Measurements from ENCODE around the gene FHIT. TPM values are rescaled to one million over a fixed set of nuclear protein-coding genes. Genes with fewer than 3 reads are reported as not detected.

FHIT gene
- total and polyA plus RNA-seq, 10 of the 15 experiments (the other 5 are each of a cell fraction or from before 2014, with no cell fraction given), result 4.2 to 14.9 (median 9.4) TPM

DNA sequence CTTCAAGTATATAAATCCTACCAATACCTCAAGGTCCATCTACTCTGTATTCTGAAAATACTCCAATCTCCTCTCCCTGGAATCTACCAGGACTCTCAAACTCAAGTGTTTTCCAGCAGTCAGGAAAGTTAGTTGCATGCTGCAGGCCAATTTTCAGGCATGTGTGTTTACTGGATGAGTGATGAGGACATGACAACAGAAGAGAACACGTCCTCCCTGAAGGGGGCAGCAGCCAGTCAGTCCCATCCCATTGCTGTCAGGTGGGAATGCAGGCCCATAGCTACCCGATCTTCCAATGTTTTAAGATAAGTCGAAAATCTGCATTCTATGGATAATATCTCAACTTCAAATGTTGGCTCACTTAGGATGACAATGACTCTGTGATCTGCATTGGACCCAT, 496.2 kb downstream of the FHIT start:
- FAIRE-seq (no peak), ATAC-seq (peak; percentile 38; the same call in 1 of the 3 replicates), DNase-seq (ENCODE audit: low read depth, low spot score) (no peak)
- no peak overlapping the region for H2AFZ ChIP-seq (ENCODE audit: control insufficient read depth, low read depth, low read length)
- no peak overlapping the region for H3K9ac ChIP-seq (ENCODE audit: control insufficient read depth, insufficient read depth, low read length)
- TF ChIP-seq CTCF (IDR thresholded peaks at IDR 0.05 in 2 of 3, conservative IDR thresholded peaks at IDR 0.05 in 1 of 3; ENCODE audit: control insufficient read depth in 2 of 3, extremely low read depth in 1 of 3, insufficient read depth in 1 of 3, low read depth in 3 of 3, low read length in 3 of 3), result peak; percentile 18 to 40 (median 32); a peak in 4 of 6 replicates
- TF ChIP-seq RAD21 (IDR thresholded peaks at IDR 0.05; ENCODE audit: insufficient read depth, low read depth, low read length), result peak; percentile 28; the same call in 1 of the 2 replicates
- no peak for TF ChIP-seq SP1 (IDR thresholded peaks at IDR 0.05; ENCODE audit: low read depth, low read length)
- TF ChIP-seq SMC3 (IDR thresholded peaks at IDR 0.05; ENCODE audit: borderline replicate concordance, low read length), result peak; percentile 31; the same call in 1 of the 2 replicates
- no peak for TF ChIP-seq ASH2L (IDR thresholded peaks at IDR 0.05; ENCODE audit: borderline replicate concordance, low read depth)
- no peak for TF ChIP-seq ETV6 (conservative IDR thresholded peaks at IDR 0.05 in 1 of 2, IDR thresholded peaks at IDR 0.05 in 1 of 2; ENCODE audit: borderline replicate concordance in 1 of 2, low read depth in 1 of 2)
- WGBS (ENCODE audit: insufficient coverage, insufficient replicate concordance, low lambda C conversion rate, missing lambda C conversion rate), result 28% methylated on average over 3 of the region's 3 CpGs
- no peaks in the 10 kb centered on the region for H3K27me3 ChIP-seq (replicated peaks in 1 of 2; ENCODE audit: control insufficient read depth in 2 of 2, insufficient read depth in 2 of 2, low read length in 1 of 2)
- SMC1A ChIA-PET (ENCODE audit: uncharacterized antibody, unreplicated experiment), result interaction anchor here (0.6 to 2.5 kb wide), 8 partner anchors 59 to 775 kb away, joined by 3 to 14 read pairs (median 4); no protein-coding TSS in a partner anchor
- H3K9me3 ChIP-seq (replicated peaks; ENCODE audit: control insufficient read depth, insufficient read depth, low read length), result no peaks in the 10 kb centered on the region; the same call in 2 of the 3 replicates
- H3K79me2 ChIP-seq (ENCODE audit: control insufficient read depth, insufficient read depth, low read length), result no peaks in the 10 kb centered on the region
- H3K27ac ChIP-seq (ENCODE audit: control insufficient read depth, insufficient read depth), result no peak overlapping the region
- H3K4me1 ChIP-seq (ENCODE audit: control insufficient read depth, insufficient read depth, low read length), result no peaks in the 10 kb centered on the region
- in situ Hi-C loops (cut with MboI), result loop anchor here (10.0 kb wide), 1 partner anchor 620 kb away; no protein-coding TSS in a partner anchor
- RAD21 ChIA-PET (ENCODE audit: unreplicated experiment), result interaction anchor here (0.7 to 2.1 kb wide), 4 partner anchors 614 to 775 kb away, joined by 4 to 15 read pairs (median 8); no protein-coding TSS in a partner anchor
- no peak overlapping the region for H3K4me3 ChIP-seq
- intact Hi-C loops (cut with micrococcal nuclease; ENCODE audit: unreplicated experiment), result loop anchor here (5.0 kb wide), 1 partner anchor 627 kb away; no protein-coding TSS in a partner anchor
- H3K4me2 ChIP-seq (ENCODE audit: control insufficient read depth, insufficient read depth), result no peak overlapping the region
- CTCF ChIA-PET, result interaction anchor here (0.6 to 3.7 kb wide), 13 partner anchors 10 to 1433 kb away, joined by 3 to 28 read pairs (median 4); no protein-coding TSS in a partner anchor
- BruUV-seq (replicated peaks), result no TSS peak
- H4K20me1 ChIP-seq (ENCODE audit: control insufficient read depth, insufficient read depth), result no peaks in the 10 kb centered on the region
- POLR2A ChIA-PET, result interaction anchor here (1.0 kb wide), 1 partner anchor 626 kb away, joined by 3 read pairs; no protein-coding TSS in a partner anchor
- no peaks in the 10 kb centered on the region for H3K36me3 ChIP-seq (ENCODE audit: control insufficient read depth in 2 of 2, insufficient read depth in 2 of 2, low read length in 1 of 2)
